ENCODE data around the gene CEMIP2. TPM values are rescaled to one million over a fixed set of nuclear protein-coding genes. Genes with fewer than 3 reads are reported as not detected.

CEMIP2 gene
- total and polyA plus RNA-seq, 2 of the 13 experiments (the other 11 are each of a cell fraction or from before 2014, with no cell fraction given), result 94.3 to 128 TPM

- TF ChIP-seq GPBP1L1 (CRISPR knock-in tag; IDR thresholded peaks at IDR 0.05) (no peak), TBL1XR1 (IDR thresholded peaks at IDR 0.05; ENCODE audit: borderline replicate concordance, low read length, partially characterized antibody) (no peak), KDM5B (CRISPR knock-in tag; IDR thresholded peaks at IDR 0.05; ENCODE audit: borderline replicate concordance) (no peak), SOX6 (IDR thresholded peaks at IDR 0.05) (no peak), SOX6 (CRISPR knock-in tag; IDR thresholded peaks at IDR 0.05) (no peak), SRSF1 (optimal IDR thresholded peaks at IDR 0.05; ENCODE audit: low read depth, low read length) (no peak), ZNF281 (CRISPR knock-in tag; IDR thresholded peaks at IDR 0.05; ENCODE audit: borderline replicate concordance) (peak; percentile 67), ZNF292 (CRISPR knock-in tag; IDR thresholded peaks at IDR 0.05; ENCODE audit: borderline replicate concordance, low read depth) (peak; percentile 52; the same call in 1 of the 2 replicates), ZBTB3 (CRISPR knock-in tag; IDR thresholded peaks at IDR 0.05; ENCODE audit: borderline replicate concordance, low read depth) (no peak), SALL1 (CRISPR knock-in tag; IDR thresholded peaks at IDR 0.05) (peak; percentile 64), PBX3 (CRISPR knock-in tag; IDR thresholded peaks at IDR 0.05; ENCODE audit: borderline replicate concordance) (no peak), HBP1 (CRISPR knock-in tag; IDR thresholded peaks at IDR 0.05; ENCODE audit: low read depth) (no peak), SNAPC4 (CRISPR knock-in tag; IDR thresholded peaks at IDR 0.05) (no peak), HDAC6 (IDR thresholded peaks at IDR 0.05; ENCODE audit: low read depth, low read length) (no peak), TFAP4 (IDR thresholded peaks at IDR 0.05; ENCODE audit: borderline replicate concordance, low read depth) (no peak), SCMH1 (CRISPR knock-in tag; IDR thresholded peaks at IDR 0.05; ENCODE audit: borderline replicate concordance) (no peak), ZC3H4 (CRISPR knock-in tag; IDR thresholded peaks at IDR 0.05; ENCODE audit: borderline replicate concordance) (no peak)
These were observed 14.8 kb upstream of the CEMIP2 start (continued) for GRCh38 chr9:71783120-71783523.
